D721Med (cell line): ENCODE data around the gene BIN2.
"Not testable (repeated sequence)": the region's sequence is repeated elsewhere in the genome, so short reads cannot be mapped to it uniquely, and the experiment has no call there.

Source experiments
- DNase-seq: peaks from one replicate; pipeline ENCODE4 v3.0.0; 2011; ENCODE audit warnings: low spot score; ENCODE audit not compliant: insufficient read length
- FAIRE-seq: peaks from 2 replicates; lab custom pipeline; 2011; peaks lifted over from hg19 to GRCh38; lab: Jason Lieb, UNC
- CTCF ChIP-seq: IDR thresholded peaks from 2 replicates; pipeline ENCODE4 v1.5.1; 2012; ENCODE audit warnings: mild to moderate bottlenecking, control low read depth; ENCODE audit not compliant: insufficient read depth; ENCODE audit errors: missing control alignments

Gene BIN2

DNA sequence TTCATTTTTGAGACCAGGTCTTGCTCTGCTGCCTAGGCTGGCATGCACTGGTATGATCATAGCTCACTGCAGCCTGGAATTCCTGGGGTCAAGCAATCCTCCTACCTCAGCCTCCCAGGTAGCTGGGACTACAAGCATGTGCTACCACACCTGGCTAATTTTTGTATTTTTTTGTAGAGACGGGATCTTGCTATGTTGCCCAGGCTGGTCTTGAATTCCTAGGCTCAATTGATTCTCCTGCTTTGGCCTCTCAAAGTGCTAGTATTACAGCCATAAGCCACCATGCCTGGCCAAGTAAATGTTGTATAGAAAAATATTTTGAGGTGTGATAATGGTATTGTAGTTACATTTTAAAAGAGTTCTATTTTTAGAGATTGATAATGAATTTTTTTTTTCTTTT, 12.6 kb downstream of the BIN2 start:
- no peak for TF ChIP-seq CTCF
- DNase-seq = no peak
- FAIRE-seq = no peak

DNA sequence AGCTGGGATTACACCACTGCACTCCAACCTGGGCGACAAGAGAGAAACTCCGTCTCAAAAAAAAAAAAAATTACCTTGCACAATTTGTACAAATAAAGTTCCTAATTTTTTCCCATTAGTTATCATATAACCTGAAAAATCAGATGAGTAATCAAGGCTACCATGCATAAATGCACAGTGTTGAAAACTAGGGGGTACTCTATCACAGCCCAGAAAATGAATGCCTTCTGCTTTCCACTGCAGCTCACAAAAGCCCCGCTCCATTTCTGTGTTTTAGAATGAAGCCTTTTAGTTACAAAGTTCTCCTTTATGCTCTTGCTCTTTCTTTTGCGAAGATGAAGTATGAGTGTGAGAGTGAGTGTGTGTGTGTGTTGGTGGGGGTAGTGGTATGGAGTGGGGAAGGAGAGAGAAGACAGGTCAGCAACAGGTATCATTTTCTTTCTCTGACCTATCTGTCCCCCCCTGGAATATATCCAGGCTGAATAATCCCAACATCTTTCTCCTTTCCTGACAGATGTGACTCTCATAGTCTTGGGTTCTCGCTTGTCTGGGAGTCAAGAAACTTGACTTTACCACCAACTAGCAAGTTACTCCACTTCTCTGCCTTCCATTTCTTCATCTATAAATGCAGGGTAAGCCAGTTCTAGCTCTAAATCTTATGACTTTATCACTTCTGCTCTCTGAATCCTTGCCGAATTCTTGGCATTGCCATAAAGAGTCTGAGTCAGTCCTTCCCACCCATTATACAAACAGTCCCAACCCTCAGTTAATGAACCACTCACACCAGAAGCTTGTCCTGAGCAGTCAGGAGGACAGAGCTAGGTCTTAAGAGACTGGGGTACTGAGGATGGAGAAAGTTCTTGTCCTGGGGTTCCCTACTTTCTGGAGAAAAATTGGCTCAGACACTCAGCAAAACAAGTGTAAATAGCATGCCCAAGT, 16.1 kb downstream of the BIN2 start:
- FAIRE-seq (no peak), DNase-seq (no peak)
- no peak for TF ChIP-seq CTCF

DNA sequence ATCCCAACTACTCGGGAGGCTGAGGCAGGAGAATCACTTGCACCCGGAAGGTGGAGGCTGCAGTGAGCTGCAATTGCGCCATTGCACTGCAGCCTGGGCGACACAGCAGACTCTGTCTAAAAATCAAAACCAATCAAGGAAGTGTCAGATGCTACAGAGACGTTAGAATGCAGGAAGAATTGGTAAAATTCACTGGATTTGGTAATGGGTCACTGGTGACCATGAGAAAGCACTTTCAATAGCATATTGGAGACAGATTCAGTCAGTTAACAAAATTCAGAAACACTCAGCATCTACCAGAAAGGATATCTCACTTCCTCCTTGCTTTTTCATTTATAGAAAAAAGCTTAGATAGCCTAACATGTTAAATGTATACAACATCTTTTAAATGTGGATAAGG, 17.5 kb downstream of the BIN2 start:
- no peak for TF ChIP-seq CTCF
- DNase-seq = no peak
- FAIRE-seq = no peak

GRCh38 chr12:51300768-51301167, 23.2 kb downstream of the BIN2 start:
- not testable (repeated sequence) for FAIRE-seq, DNase-seq

DNA sequence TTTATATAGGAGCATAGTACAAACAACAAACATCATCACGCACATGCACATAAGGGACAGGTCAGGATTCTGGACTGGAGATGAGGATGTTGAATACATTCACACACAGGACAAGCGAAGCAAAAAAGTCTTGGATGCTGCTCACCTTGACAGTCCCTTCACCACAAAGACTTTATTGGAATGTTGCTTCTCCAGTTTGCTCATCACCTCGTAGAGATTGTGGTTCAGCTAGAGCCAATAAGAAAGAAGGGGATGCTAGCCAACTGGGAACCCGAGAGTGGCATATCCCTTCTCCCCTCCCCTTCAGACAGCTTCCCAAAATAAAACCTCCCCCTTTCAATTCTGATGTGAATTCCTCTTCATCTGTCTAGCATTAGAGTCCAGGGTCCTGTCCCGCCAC, 28.3 kb downstream of the BIN2 start:
- no peak for DNase-seq
- FAIRE-seq = no peak

DNA sequence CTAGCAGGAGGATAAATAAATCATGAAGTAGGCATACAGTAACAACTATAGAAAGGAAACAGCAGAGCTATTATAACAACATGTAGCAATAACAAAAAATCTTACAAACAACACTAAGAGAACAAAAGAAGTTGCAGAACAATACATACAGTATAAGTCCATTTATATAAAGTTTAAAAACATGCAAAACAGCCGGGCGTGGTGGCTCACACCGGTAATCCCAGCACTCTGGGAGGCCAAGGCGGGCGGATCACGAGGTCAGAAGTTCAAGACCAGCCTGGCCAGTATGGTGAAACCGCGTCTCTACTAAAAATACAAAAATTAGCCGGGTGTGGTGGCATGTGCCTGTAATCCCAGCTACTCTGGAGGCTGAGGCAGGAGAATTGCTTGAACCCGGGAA, 29.9 kb downstream of the BIN2 start:
- FAIRE-seq, DNase-seq: not testable (repeated sequence)

More for the DNA sequence above, 28.3 kb downstream of the BIN2 start:
- TF ChIP-seq CTCF = no peak

GRCh38 chr12:51293696-51294095, 30.3 kb downstream of the BIN2 start:
- FAIRE-seq (no peak), DNase-seq (no peak)
- no peak for TF ChIP-seq CTCF

GRCh38 chr12:51291603-51292513, 32.1 kb downstream of the BIN2 start:
- not testable (repeated sequence) for FAIRE-seq, DNase-seq
